Measurements from ENCODE around the gene PRDM5. TPM values are rescaled to one million over a fixed set of nuclear protein-coding genes. Genes with fewer than 3 reads are reported as not detected.

PRDM5 gene
- total and polyA plus RNA-seq, 9 donors: 8.1 to 53.8 (median 36.3) TPM

- Histone ChIP-seq H3K4me3 (no peak overlapping the region), H3K9me3 (no peaks in the 10 kb centered on the region), H3K36me3 (no peaks in the 10 kb centered on the region), H3K27me3 (no peaks in the 10 kb centered on the region), H3K4me1 (ENCODE audit: insufficient read depth) (no peaks in the 10 kb centered on the region), H3K27ac (no peak overlapping the region)
- TF ChIP-seq CTCF (IDR thresholded peaks at IDR 0.05): no peak
- no peak for TF ChIP-seq POLR2A (IDR thresholded peaks at IDR 0.05)
- no peak for TF ChIP-seq EP300 (IDR thresholded peaks at IDR 0.05)
- DNase-seq: no peak
- intact Hi-C loops (cut with DNase I): no loop called here
- WGBS, 3 donors: 95 to 97% (median 96%) methylated on average over 4 of the region's 4 CpGs
Measured at GRCh38 chr4:120897981-120898719, 24.4 kb downstream of the PRDM5 start.

- intact Hi-C loops (cut with DNase I): no loop called here
- 94 to 98% (median 98%) methylated on average over 2 of the region's 2 CpGs for WGBS, 3 donors
- Histone ChIP-seq H3K9me3 (no peaks in the 10 kb centered on the region), H3K4me1 (ENCODE audit: insufficient read depth) (no peaks in the 10 kb centered on the region), H3K4me3 (no peak overlapping the region), H3K27me3 (no peaks in the 10 kb centered on the region), H3K27ac (no peak overlapping the region), H3K36me3 (no peaks in the 10 kb centered on the region)
- TF ChIP-seq CTCF (IDR thresholded peaks at IDR 0.05) (no peak), POLR2A (IDR thresholded peaks at IDR 0.05) (no peak), EP300 (IDR thresholded peaks at IDR 0.05) (no peak)
- DNase-seq: no peak
Measured at GRCh38 chr4:120895554-120895953, 27.0 kb downstream of the PRDM5 start.

GRCh38 chr4:120893314-120893713 is 29.2 kb downstream of the PRDM5 start:
- Histone ChIP-seq H3K36me3 (no peaks in the 10 kb centered on the region), H3K4me1 (ENCODE audit: insufficient read depth) (no peaks in the 10 kb centered on the region), H3K9me3 (no peaks in the 10 kb centered on the region), H3K27me3 (no peaks in the 10 kb centered on the region), H3K4me3 (no peak overlapping the region), H3K27ac (no peak overlapping the region)
- WGBS, 3 donors: 94 to 99% (median 96%) methylated on average over 2 of the region's 2 CpGs
- no peak for DNase-seq
- intact Hi-C loops (cut with DNase I): no loop called here
- no peak for TF ChIP-seq CTCF (IDR thresholded peaks at IDR 0.05)
- TF ChIP-seq POLR2A (IDR thresholded peaks at IDR 0.05): no peak
- no peak for TF ChIP-seq EP300 (IDR thresholded peaks at IDR 0.05)

GRCh38 chr4:120886191-120886590 is 36.3 kb downstream of the PRDM5 start:
- TF ChIP-seq EP300 (IDR thresholded peaks at IDR 0.05) (no peak), CTCF (IDR thresholded peaks at IDR 0.05) (no peak), POLR2A (IDR thresholded peaks at IDR 0.05) (no peak)
- no peaks in the 10 kb centered on the region for H3K36me3 ChIP-seq
- H3K4me3 ChIP-seq: no peak overlapping the region
- H3K9me3 ChIP-seq: no peaks in the 10 kb centered on the region
- no peak for DNase-seq
- no peak overlapping the region for H3K27ac ChIP-seq
- intact Hi-C loops (cut with DNase I): no loop called here
- no peaks in the 10 kb centered on the region for H3K27me3 ChIP-seq
- H3K4me1 ChIP-seq (ENCODE audit: insufficient read depth): peaks cover 2% of the 10 kb centered on the region
